Chondrocyte (in vitro differentiated cells): Measurements from ENCODE around the gene HNRNPC. TPM values are rescaled to one million over a fixed set of nuclear protein-coding genes. Genes with fewer than 3 reads are reported as not detected.

ENCODE experiments used
- DNase-seq: peaks from one replicate; pipeline ENCODE4 v3.0.0; 2021; ENCODE audit warnings: mixed read lengths, low spot score
- H3K27ac Mint-ChIP-seq: one replicate; pipeline ENCODE4 v1.8.0; 2021; ENCODE audit warnings: mild to moderate bottlenecking, moderate library complexity, mixed read lengths; ENCODE audit not compliant: unreplicated experiment
- H3K27me3 Mint-ChIP-seq: 2 replicates; pipeline ENCODE4 v1.8.0; 2021; ENCODE audit warnings: low read depth, mixed read lengths
- H3K36me3 Mint-ChIP-seq: 2 replicates; pipeline ENCODE4 v1.8.0; 2021; ENCODE audit warnings: low read depth, mixed read lengths
- H3K4me1 Mint-ChIP-seq: 2 replicates; pipeline ENCODE4 v1.8.0; 2021; ENCODE audit warnings: low read depth, mild to moderate bottlenecking, mixed read lengths
- H3K4me3 Mint-ChIP-seq: one replicate; pipeline ENCODE4 v1.8.0; 2021; ENCODE audit warnings: mild to moderate bottlenecking, moderate library complexity, mixed read lengths; ENCODE audit not compliant: unreplicated experiment
- H3K9me3 Mint-ChIP-seq: 2 replicates; pipeline ENCODE4 v1.8.0; 2021; ENCODE audit warnings: low read depth, mixed read lengths
- total RNA-seq: library from RNA; stranded (reverse); gene quantifications from 3 replicates; pipeline ENCODE4 v1.2.1, GENCODE V29; 2021
- TF ChIP-seq, protein P1 (sequence below): fragments of 200-600 bp; sonication (generic); IDR thresholded peaks from 2 replicates; pipeline ENCODE4 v1.5.0; 2021; ENCODE audit warnings: antibody characterized with exemption, mild to moderate bottlenecking, moderate library complexity

The HNRNPC gene
- total RNA-seq, 1 donor from 2014 or later, result 286 TPM

DNA sequence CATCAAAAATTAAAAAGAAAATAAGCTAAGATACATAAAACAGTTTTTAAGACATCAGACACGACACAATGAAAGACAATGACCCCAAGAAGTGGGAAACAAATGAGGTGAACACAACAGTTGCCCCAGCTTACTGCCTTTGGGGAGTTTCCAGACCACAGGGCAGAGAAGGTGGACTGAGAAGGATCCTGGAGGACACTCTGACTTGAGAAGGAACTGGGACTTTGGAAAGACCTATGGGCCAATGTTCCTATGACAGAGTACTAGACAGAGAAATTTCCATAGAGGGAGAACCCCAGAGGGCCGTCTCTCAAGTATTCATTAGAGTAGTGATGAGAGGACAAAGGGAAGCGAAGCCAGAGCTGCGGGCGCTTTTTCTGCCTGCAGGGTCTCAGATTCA lies 107.2 kb downstream of the HNRNPC start:
- H3K27me3 Mint-ChIP-seq, result peaks cover 10% of the 10 kb centered on the region
- H3K36me3 Mint-ChIP-seq, result no peaks in the 10 kb centered on the region
- H3K4me1 Mint-ChIP-seq, result peaks cover 11% of the 10 kb centered on the region
- no peak for DNase-seq
- no peaks in the 10 kb centered on the region for H3K9me3 Mint-ChIP-seq
- TF ChIP-seq, protein P1, sequence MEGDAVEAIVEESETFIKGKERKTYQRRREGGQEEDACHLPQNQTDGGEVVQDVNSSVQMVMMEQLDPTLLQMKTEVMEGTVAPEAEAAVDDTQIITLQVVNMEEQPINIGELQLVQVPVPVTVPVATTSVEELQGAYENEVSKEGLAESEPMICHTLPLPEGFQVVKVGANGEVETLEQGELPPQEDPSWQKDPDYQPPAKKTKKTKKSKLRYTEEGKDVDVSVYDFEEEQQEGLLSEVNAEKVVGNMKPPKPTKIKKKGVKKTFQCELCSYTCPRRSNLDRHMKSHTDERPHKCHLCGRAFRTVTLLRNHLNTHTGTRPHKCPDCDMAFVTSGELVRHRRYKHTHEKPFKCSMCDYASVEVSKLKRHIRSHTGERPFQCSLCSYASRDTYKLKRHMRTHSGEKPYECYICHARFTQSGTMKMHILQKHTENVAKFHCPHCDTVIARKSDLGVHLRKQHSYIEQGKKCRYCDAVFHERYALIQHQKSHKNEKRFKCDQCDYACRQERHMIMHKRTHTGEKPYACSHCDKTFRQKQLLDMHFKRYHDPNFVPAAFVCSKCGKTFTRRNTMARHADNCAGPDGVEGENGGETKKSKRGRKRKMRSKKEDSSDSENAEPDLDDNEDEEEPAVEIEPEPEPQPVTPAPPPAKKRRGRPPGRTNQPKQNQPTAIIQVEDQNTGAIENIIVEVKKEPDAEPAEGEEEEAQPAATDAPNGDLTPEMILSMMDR, result no peak
- no peak overlapping the region for H3K27ac Mint-ChIP-seq
- H3K4me3 Mint-ChIP-seq, result no peak overlapping the region

DNA sequence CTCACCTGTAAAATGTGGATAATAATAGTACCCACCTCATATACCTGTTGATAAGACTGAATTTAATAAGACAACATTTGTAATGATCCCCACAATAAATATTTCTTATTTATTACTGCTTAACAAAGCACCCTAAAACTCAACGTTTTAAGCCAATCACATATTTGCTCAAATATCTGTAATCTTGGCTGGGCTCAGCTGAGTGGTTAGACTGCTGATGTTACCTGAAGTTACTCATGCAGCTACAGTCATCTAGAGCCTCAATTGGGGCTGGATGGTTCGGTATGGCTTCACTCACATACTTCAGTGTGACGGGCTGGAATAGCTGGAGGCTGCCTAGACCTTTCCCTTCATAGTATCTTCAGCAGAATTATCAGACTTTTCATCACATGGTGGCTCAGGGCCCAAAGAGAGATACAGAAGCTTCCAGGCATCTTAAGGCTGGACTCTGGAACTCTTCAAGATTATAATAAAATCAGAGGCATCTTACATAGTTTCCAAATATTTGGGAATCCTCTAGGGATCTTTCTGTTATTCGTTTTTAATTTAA lies 109.1 kb downstream of the HNRNPC start:
- Mint-ChIP-seq H3K27ac (no peak overlapping the region), H3K4me1 (peaks cover 4% of the 10 kb centered on the region), H3K9me3 (no peaks in the 10 kb centered on the region), H3K36me3 (no peaks in the 10 kb centered on the region), H3K4me3 (no peak overlapping the region), H3K27me3 (peaks cover 21% of the 10 kb centered on the region)
- no peak for DNase-seq
- TF ChIP-seq, protein P1, result no peak

Other genes starting within 250 kb of the HNRNPC start
- gene NDRG2, start 244.4 kb downstream of the HNRNPC start, total RNA-seq, result 5.7 to 6.9 TPM (median 6.3 TPM) in 3 replicates
- not detected in 3 replicates for gene TPPP2, start 239.2 kb downstream of the HNRNPC start, total RNA-seq
- not detected in 3 replicates for gene RNASE13, start 234.6 kb downstream of the HNRNPC start, total RNA-seq
- gene RNASE7, start 227.1 kb downstream of the HNRNPC start, total RNA-seq, result not detected in 3 replicates
- not detected in 3 replicates for gene RNASE8, start 211.6 kb downstream of the HNRNPC start, total RNA-seq
- gene ARHGEF40, start 199.1 kb downstream of the HNRNPC start, total RNA-seq, result 86.1 to 144 TPM (median 90.4 TPM) in 3 replicates
- gene ZNF219, start 170.8 kb downstream of the HNRNPC start, total RNA-seq, result 23.3 to 26.3 TPM (median 23.9 TPM) in 3 replicates
- 1.1 to 1.6 TPM (median 1.2 TPM) in 3 replicates for gene TMEM253, start 168.4 kb downstream of the HNRNPC start, total RNA-seq
- not detected in 3 replicates for gene OR5AU1, start 113.4 kb downstream of the HNRNPC start, total RNA-seq
- not detected in 3 replicates for gene RPGRIP1, start 10.6 kb upstream of the HNRNPC start, total RNA-seq
- 55.8 to 77.2 TPM (median 57.7 TPM) in 3 replicates for gene SUPT16H, start 114.6 kb upstream of the HNRNPC start, total RNA-seq
- gene CHD8, start 186.7 kb upstream of the HNRNPC start, total RNA-seq, result 69.7 to 86.2 TPM (median 69.8 TPM) in 3 replicates
- gene RAB2B, start 207.5 kb upstream of the HNRNPC start, total RNA-seq, result 38.1 to 44.4 TPM (median 39.7 TPM) in 3 replicates
- gene TOX4, start 207.8 kb upstream of the HNRNPC start, total RNA-seq, result 61.7 to 71.8 TPM (median 62.2 TPM) in 3 replicates
- gene METTL3, start 241.9 kb upstream of the HNRNPC start, total RNA-seq, result 29.3 to 38.5 TPM (median 30.4 TPM) in 3 replicates